Cerebellar nuclear complex (tissue), 1 donor: ENCODE measurements around the gene VPS26C.

Source experiments
- DNase-seq, 2 experiments: peaks; one replicate each; lab custom pipeline; 2025; lab: John Stamatoyannopoulos, UW

Gene VPS26C

DNA sequence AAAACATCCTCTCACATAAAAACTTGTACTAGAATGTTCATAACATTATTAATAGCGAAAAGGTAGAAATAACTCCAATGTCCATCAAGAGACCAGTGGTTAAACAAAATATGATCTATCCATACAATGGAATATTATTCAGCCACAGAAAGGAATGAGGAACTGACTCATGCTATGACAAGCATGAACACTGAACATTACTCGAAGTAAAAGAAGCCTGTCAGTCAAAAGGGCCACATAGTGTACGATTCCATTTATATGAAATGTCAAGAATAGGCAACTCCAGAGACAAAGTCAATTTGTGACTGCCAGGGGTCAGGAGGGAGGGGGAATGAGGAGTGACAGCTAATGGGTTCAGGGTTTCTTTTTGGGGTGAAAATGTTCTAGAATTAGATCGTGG, 2.3 kb downstream of the VPS26C start:
- no peak for DNase-seq

DNA sequence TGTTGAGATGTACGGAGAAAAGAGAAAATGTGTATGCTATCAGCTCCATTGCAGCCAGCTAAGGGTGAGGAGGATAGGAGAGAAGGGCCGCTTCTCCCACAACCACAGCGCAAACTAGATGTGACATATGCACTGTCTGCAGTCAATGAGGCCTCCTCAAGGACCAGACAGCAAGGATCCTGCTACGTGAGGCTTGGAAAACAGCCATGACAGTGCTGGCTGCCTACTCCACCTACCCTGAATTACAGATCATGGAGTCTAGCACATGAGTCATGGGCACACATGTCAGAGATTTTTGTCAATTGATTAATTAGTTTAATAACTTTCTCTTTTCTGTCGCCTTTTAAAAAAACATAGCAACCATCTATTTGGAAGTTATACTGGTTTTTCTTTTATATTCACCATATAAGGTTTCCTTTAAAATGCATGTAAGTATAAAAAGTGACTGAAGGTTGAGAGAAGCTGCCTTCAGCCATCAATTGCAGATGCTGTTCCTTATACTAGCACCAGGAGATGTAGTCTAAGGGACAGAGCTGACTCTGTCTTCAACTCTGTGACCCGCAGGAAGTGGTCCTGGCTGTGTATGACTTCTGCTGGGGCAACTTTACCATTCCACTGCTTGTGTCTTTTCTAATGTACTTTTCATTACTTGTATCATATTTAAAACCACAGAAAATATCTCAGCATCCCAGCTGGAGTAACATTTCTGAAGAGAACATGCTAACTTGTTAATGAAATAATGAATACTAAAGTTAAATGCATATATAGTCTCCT, 3.1 kb downstream of the VPS26C start:
- no peak for DNase-seq

DNA sequence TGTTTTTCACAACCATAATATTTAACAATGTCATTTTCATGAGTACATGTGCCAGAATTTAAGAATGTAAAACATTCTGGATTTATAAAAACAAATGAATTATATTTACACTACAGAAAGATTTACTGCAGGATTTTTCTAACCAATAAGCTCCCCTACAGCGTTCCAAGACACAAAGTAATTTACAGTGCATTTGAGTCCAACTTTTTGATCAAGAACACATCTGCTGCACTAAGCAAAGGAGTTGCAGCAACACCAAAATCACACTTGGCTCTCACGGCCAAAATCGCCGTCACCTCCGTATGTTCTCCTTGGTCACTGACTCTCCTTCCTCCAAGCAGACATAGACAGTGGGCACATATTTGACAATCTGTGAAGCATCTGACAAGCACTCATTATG, 7.7 kb downstream of the VPS26C start:
- DNase-seq, result no peak

DNA sequence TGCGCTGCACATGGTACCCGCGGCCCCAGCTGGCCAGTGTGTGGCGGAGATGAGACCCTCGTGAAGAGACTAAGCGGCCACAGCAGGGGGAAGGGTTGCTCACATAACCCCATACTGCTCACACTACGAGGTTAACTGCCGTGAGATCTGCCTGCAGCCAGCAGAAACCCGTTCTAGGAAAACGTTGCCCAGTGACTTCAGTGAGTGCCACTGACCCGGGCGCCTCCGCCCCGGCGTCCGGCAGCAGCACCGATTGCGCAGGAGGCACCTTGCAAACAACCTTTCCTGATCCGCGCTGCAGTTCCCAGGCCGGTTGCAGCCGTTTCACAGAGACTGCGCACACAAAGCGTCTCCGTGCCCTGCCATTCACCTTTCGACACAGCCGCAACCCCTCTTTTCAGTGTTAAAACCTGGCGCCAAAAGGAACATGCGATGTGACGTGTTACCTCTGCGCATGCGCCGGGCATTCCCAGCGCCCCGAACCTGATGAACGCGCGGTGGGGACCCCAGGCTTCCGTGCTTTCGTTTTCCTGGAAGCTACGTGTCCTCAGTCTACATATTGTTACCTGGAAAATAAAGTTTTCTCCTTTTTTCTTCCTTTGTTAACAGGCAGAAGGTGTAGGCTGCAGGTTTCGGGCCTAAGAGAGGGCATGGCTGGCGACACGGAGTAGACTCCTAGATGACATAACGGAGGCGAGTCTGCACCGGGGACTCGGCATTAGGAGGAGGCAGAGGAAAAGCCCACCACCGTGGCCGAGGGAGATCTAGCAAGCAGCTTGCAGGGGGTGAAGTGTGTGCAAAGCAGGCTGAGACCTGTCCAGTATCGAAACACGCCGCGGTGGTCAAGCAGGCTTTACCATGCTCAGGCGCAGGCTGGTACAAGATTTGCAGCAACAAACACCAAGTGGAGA, 8.9 kb downstream of the VPS26C start:
- peak in 1 of 2 experiments; percentile 32 for DNase-seq

DNA sequence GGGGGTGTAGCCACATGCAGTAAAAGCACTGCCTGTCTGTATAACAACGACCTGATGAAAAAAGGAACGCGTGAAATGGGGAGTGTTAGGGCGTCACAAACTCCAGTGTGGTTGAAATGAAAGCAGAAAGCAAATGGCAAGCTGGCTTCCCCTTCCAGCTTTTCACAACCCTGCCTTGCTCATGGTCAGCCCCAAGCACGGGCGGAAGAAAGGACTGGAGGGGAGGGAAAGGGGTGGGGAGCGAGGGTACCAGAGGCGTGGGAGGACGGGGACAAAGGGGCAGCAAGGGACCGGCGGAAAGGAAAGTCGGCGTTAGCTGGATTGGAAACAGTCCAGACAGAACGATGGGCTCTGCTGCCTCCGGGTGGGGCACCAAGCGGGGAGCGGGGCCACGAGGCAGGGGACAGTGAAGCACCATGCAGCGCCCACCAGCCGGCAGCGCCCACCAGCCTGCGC, 9.6 kb downstream of the VPS26C start:
- DNase-seq, result no peak

DNA sequence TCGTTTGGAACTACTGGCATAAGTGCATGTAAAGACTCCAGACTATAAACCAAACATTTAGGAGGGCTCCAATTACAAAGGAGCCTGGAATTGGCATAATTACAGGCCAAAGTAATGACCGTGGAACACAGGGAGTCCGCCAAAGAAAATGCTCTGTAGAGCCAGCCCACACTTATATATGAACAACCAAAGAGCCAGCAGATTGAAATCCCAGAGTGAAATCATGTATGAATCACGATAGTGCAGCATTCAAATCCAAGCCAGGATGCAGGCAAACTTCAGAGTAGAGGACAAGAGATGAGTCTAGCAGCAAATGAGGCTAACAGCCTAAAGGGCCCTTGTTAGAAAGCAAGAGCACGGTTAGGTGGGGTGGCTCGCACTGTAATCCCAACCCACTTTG, 13.1 kb downstream of the VPS26C start:
- DNase-seq, result no peak

DNA sequence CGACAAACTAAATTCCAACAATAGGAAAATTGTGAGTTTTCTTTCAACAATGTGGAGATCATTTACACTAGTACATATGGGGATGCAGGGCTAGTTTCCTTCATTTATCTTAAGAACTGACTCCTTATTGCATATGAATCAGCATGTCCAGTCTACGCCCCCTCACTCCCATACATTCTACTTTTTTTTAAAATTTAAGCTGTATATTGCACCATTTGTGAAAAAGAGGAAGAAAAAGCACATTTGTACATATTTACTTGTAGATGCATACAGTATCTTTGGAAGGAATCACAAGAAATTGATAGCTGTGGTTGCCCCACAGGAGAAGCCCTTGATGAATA, 15.9 kb downstream of the VPS26C start:
- DNase-seq, result no peak

DNA sequence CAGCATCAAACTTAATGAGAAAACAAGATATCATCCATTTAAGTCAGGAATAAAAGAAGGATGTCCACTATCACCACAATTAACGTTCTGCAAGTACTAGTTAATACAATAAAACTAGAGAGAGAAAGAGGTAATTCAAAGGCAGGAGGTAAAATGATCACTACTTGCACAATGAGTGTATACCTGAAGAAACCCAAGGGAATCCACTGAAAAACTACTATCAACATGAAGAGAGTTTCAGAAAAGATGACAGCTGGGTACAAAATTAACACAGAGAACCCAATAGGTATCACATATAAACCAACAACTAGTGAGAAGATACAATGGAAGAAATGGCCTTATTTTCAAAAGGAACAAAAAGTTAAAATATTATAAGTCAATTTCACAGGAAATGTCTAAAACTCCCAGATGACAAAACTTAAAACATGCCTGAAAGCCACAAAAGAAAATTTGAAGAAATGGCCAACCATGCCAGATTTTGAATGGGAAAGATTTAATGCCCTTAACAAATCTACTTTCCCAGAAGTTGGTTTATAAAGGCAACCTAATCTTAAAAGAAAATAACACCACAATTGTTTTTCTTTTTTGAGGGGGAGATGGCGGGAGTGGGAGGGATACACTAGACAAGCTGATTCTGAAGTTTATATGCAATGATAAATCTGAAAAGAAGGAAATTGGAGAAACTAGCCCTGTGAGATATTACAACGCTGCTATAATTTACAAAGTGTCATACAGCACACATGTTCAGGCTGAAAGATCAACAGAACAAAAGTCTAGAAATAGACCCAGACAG, 17.8 kb downstream of the VPS26C start:
- no peak for DNase-seq

DNA sequence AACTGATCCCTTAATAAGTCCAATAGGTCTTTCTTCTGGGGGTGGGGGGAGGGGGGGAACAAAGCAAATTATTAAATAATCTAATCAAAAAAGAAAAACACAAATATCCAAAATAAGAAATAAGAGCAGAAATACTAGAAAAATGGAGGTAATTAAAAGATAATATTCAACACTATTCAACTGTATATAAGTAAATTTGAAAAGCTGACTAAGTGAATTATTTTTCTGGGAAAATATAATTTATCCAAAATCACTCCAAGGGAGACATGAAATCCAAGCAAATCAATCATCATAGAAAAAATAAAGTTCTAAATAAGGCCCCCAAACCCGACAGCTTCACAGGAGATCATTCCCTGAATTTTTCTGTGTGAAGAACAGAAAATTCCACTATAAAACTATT, 18.8 kb downstream of the VPS26C start:
- DNase-seq, result no peak

DNA sequence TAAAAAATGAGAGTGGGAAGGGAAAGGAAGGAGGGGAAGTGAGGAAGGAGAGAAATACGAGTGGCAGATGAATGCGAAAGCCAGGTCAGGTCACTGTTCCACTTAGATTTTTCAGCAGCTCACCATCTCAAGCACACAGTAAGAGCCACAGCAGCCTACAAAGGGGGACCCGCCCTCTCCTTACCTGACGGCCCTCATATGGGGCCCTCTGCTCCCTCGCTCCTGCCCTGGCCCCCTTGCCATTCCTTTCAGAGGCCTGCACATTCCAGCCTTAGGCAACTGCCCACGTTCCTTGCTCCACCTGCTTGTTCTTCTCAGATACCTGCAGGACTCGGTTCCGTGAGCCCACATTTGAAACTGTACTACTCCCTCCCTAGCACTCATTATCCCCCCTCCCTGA, 22.0 kb downstream of the VPS26C start:
- no peak for DNase-seq

DNA sequence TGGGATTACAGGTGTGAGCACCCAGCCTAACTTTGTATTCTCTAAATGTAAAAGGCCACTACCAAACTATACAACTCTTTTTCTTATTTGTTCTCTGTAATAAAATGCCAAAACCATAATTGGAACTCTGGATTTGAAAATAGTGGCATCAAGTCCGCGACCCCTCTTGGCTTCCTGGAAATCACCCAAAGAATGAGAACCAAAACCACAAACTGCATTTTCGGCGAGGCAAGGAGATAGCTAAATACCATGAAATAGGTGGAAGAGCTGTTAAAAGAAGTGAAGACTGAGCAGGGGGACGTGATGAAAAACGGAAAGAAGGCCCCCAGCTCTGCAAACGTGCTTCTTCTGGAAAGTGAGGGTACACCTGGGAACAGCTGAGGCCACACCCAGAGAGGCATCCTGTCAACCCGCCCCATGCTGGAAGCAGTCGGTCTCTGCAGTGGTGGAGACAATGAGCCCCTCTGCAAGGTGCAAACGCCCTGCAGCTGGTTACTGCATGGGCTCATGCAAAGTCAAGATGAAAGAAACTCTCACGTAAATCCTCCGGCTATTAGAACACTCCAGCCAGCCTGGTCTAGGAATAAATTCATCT, 22.5 kb downstream of the VPS26C start:
- no peak for DNase-seq

DNA sequence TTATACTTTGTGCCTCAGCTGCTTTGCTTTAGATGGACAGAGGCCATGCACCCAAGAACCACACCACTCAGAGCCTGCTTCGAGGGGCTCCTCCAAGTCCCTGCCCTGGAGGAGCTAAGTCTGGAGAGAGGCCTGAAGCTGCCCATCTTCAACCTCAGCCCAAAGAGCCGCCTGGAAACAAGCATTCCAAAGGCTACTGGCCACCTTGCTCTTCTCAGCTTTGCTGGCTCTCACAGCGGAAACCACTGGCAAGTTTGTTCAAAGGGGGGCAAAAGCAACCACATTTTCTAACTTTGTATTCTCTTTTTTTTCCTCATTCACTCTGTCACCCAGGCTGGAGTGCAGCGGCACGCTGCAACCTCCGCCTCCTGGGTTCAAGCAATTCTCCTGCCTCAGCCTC, 23.2 kb downstream of the VPS26C start:
- DNase-seq, result no peak

DNA sequence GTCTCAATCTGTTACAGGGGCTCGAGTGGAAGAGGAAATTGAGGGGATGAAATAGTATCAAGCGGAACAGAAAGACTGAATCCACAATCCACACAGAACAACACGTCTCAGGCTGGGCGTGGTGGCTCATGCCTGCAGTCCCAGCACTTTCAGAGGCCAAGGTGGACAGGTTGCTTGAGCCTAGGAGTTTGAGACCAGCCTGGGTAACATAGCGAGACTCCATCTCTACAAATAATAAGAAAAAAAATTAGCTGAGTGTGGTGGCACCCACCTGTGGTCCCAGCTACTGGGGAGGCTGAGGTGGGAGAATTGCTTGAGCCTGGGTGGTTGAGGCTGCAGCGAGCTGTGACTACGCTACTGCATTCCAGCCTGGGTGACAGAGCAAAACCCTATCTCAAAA, 25.7 kb downstream of the VPS26C start:
- no peak for DNase-seq

DNA sequence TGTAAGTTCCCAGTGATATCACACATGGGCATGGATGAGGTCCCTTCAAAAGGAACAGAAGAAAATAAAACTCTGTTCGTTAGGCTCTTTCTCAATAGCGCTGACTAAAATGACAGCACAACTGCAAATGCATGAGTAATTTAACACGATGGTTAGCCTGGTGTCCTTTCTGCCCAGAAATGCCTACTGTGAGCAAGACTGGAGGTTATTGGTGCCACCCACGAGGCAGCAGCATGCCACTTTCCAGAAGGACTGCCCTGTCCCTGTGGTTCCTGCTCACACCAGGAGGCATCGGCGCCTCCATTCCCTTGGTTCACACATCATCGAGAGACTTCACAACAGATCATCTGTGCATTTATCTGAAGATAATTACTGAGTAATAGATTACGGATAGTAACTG, 26.2 kb downstream of the VPS26C start:
- no peak for DNase-seq

DNA sequence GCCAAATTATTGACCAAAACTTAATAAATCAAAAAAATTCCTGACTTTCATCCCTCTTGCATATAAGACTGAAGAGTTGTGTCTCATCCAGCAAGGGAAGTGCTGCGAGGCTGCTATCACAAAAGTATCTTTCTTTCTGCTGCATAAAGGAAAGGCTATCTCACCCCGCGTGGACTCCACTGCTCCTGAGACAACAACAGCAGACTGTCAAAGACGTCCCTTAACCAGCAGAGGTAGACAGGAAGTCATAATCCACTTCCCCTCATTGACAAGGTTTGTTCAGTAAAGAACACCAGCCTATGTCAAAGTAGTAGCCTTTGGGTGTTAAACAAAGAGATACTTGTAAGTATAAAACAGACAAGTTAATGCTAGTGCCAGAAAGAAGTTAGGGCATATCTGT, 29.4 kb downstream of the VPS26C start:
- no peak for DNase-seq

DNA sequence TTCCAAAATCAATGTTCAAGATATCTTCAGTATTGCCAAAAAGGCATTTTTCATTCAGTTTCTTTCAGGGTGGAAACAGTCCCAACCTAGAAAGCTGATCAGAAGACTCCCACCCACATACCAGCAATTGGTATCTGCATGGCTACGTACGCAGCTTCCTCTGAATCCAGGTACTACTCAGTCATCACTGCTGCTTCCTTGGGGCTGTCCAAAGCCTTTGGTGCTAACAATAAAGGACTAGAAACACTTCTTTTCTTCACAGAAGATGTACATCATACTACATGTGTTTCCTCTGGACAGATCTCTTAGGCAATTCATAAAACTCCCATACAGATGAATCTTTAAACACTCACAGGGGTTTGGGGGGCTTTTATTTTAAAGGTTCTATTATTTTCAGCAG, 29.8 kb downstream of the VPS26C start:
- no peak for DNase-seq

DNA sequence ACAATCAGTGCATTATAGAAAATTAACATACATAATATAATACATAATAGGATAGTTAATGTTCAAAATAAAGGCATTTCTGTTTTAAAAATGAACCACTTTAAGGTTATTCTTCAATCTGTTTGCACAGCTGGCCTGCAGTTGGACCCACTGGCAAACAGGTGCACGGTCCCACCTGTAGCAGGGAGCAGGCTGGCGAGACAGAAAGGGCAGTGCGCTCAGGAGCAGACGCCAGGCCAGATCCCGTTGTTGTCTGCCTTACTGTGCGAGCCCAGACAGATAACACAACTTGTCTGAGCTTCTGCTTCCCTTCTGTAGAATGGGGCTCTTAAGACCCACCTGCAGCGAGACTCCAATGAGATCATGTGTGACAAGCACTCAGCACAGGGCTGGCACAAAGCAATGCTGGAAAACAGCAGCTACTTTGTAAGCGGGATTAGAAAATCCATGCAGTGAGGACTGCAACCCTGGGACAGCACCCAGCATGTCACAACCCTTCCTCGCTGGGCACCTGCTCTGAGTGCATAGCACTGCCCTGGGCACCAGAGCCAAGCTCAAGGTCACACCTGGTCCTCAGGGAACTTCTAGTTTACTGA, 33.5 kb downstream of the VPS26C start:
- no peak for DNase-seq

DNA sequence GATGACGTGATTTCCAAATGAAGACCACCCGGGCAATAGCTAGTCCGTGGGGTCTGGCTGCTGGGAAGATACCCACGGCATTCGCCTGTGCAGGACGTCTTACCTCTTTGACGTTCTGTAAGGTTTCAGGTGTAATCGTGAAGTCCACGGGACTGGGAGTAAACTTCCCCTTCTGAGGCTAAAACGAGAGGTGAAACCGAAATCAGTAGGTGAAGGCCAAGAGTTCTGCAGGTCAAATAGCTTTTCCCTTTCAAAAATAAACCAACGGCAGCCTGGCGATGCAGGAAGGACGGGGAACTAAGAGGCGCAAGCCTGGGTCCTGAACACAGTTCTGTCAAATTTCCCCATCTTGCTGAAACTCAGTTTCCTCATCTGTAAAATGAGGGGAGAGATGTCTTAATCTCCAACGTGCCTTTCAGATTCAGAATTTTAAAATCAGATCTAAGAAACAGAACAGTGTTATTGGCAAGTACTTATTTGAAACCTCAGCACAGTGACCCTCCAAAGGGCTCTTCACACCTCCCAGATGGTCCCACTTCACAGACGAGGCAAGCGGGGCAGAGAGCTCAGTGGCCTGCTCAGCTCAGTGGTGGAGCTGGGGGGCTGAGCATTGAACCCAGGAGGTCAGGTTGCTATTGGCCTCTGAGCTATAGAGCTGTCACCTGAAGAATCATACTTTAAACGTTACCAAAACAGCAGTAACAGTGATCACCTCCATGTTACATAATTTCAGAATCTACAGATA, 34.7 kb downstream of the VPS26C start:
- DNase-seq, result no peak

DNA sequence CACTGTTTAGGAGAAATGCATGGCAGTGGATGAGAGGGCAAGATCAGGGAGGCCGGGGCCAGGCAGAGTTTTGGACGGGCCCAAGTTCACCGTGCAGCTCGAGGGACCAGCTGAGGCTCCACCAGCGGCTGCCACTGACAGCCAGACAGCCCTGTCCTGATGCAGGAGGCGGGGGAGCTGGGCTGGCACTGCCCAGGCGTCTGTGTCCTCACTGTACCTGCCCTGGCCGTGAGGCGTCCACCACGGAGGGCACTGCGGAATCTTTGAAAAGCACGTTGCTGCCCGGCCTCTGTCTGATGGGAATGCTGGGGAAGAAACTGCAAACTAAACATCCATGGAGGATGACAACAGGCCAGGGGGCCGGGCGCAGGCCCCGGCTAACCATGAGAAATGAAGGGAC, 35.5 kb downstream of the VPS26C start:
- no peak for DNase-seq

DNA sequence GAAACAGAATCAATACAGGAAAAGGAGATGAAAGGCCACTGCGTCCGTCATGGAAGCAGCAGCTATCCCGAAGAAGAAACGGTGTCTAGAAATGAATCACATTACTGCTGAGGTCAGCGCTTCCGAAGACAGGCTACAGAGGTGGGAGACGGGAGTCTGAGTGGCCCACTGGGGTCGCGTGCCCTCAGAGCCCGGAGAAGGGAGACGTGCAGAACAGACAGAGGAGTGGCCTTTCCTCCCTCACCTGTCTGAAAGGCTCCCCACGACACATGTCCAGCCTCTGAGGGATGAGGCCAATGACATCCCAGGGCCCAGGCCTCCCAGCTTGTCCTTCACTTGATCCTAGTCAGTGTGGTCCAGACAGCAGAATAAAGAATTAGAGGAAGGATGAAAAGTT, 35.9 kb downstream of the VPS26C start:
- no peak for DNase-seq

DNA sequence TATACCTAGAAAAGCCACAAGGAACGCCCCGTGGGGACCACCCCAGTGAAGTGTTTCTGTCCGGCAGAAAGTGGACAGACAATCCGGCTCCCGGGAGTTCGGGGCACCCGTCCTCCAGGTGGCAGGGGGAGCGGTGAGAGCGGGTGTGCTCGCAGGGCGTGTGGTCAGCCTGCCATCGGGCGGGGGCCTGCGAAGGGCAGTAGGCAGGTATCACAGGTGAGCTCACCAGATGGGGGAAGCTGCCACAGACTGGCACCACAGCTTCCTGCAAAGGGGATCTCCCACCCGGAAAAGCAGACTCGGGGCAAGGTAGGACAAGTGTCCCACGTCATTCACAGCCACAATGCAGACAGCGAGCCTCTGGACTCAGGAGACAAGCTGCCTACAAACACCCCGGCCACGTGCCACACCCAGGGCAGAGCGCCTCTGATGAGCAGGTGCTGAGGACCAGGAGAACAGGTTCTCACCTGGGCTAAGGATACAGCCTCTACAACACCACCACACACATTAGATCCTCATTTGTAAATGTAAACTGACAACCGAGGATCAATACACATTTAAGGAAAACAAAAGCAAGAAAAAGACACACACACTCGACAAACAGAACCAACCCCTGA, 36.4 kb downstream of the VPS26C start:
- no peak for DNase-seq
